ENCODE results near the gene ADRA2B.

The ADRA2B gene

GRCh38 chr2:96117701-96118588 is 1.6 kb upstream of the ADRA2B start:
- DNase-seq (ENCODE audit: low read depth), result no peak

- no peak for DNase-seq (ENCODE audit: low read depth)
Observed at GRCh38 chr2:96116879-96117533, 635 bp upstream of the ADRA2B start.

GRCh38 chr2:96115631-96116423 is 544 bp downstream of the ADRA2B start:
- no peak for DNase-seq (ENCODE audit: low read depth)

- DNase-seq (ENCODE audit: low read depth), result no peak
Observed at GRCh38 chr2:96114903-96115581, 1.3 kb downstream of the ADRA2B start.

- DNase-seq (ENCODE audit: low read depth), result no peak
Observed at GRCh38 chr2:96114546-96114902, 1.8 kb downstream of the ADRA2B start.

- no peak for DNase-seq (ENCODE audit: low read depth)
Observed at GRCh38 chr2:96113951-96114350, 2.4 kb downstream of the ADRA2B start.

- no peak for DNase-seq (ENCODE audit: low read depth)
Observed at GRCh38 chr2:96113367-96113677, 3.0 kb downstream of the ADRA2B start.

GRCh38 chr2:96112501-96113366 is 3.6 kb downstream of the ADRA2B start:
- no peak for DNase-seq (ENCODE audit: low read depth)

- DNase-seq (ENCODE audit: low read depth), result no peak
Observed at GRCh38 chr2:96111823-96112500, 4.4 kb downstream of the ADRA2B start.

- no peak for DNase-seq (ENCODE audit: low read depth)
Observed at GRCh38 chr2:96111257-96111640, 5.1 kb downstream of the ADRA2B start.

GRCh38 chr2:96110621-96111256 is 5.6 kb downstream of the ADRA2B start:
- DNase-seq (ENCODE audit: low read depth), result no peak

- DNase-seq (ENCODE audit: low read depth), result no peak
Observed at GRCh38 chr2:96109931-96110511, 6.3 kb downstream of the ADRA2B start.

- DNase-seq (ENCODE audit: low read depth), result no peak
Observed at GRCh38 chr2:96109361-96109680, 7.0 kb downstream of the ADRA2B start.

- DNase-seq (ENCODE audit: low read depth), result no peak
Observed at GRCh38 chr2:96108541-96109360, 7.6 kb downstream of the ADRA2B start.

GRCh38 chr2:96108151-96108540 is 8.2 kb downstream of the ADRA2B start:
- no peak for DNase-seq (ENCODE audit: low read depth)

- no peak for DNase-seq (ENCODE audit: low read depth)
Observed at GRCh38 chr2:96107708-96108065, 8.7 kb downstream of the ADRA2B start.

- DNase-seq (ENCODE audit: low read depth), result no peak
Observed at GRCh38 chr2:96106991-96107707, 9.2 kb downstream of the ADRA2B start.

GRCh38 chr2:96105994-96106715 is 10.2 kb downstream of the ADRA2B start:
- no peak for DNase-seq (ENCODE audit: low read depth)
